Testis (tissue), 3 donors: ENCODE data around the gene P2RX1. TPM values are rescaled to one million over a fixed set of nuclear protein-coding genes. Genes with fewer than 3 reads are reported as not detected.

Source experiments
- DNase-seq: peaks from one replicate; pipeline ENCODE4 v3.0.0-alpha.2; 2019
- H3K27ac ChIP-seq, 2 donors: fragments of 200-600 bp; sonication (generic); one replicate each; pipeline ENCODE4 v1.5.1; 2019
- H3K27me3 ChIP-seq: fragments of 200-600 bp; sonication (generic); one replicate; pipeline ENCODE4 v1.5.1; 2019
- H3K36me3 ChIP-seq: fragments of 200-600 bp; sonication (generic); one replicate; pipeline ENCODE4 v1.5.1; 2017; ENCODE audit warnings: low read depth; ENCODE audit errors: missing control alignments
- H3K4me1 ChIP-seq: fragments of 200-600 bp; sonication (generic); one replicate; pipeline ENCODE4 v1.5.1; 2019
- H3K4me3 ChIP-seq, 2 donors: fragments of 200-600 bp; sonication (generic); one replicate each; pipeline ENCODE4 v1.5.1; 2017 to 2019
- H3K9me3 ChIP-seq: fragments of 200-600 bp; sonication (generic); one replicate; pipeline ENCODE4 v1.5.1; 2017
- CTCF ChIP-seq, 3 experiments: fragments of 450-650 bp in 2 of 3; fragments of 200-600 bp in 1 of 3; sonication (generic) in 1 of 3; IDR thresholded peaks; one replicate each; pipeline ENCODE4 v1.5.1; 2016 to 2019; ENCODE audit warnings: antibody characterized with exemption in 3 of 3, mild to moderate bottlenecking in 2 of 3, moderate library complexity in 1 of 3
- POLR2A ChIP-seq: fragments of 450-650 bp; IDR thresholded peaks from one replicate; pipeline ENCODE4 v1.6.1; 2017; ENCODE audit warnings: antibody characterized with exemption, mild to moderate bottlenecking, moderate library complexity
- WGBS, 2 donors: methylation state at CpG; one replicate each; pipeline ENCODE4 v1.1.5; 2018; 5-methylcytosine and 5-hydroxymethylcytosine counted together
- intact Hi-C: fragments of 100-400 bp; cut with DNase I; formaldehyde crosslinking; loops from one replicate; pipeline ENCODE4 v1.15.1; 2023; ENCODE audit warnings: low total_unique reads
- polyA plus RNA-seq: library from polyadenylated mRNA; stranded (reverse); fragments of 350-450 nt; fragmentation: Illumina TruSeq; extraction: RNeasy Lipid Tissue Mini Kit (QIAGEN cat#74804); gene quantifications from one replicate; pipeline ENCODE4 v1.2.3, GENCODE V29; 2014; ENCODE audit warnings: low read depth, low replicate concordance; ENCODE audit not compliant: insufficient read depth
- total RNA-seq, 2 donors: library from RNA; depleted of rRNA; stranded (reverse); fragments of >200 nt; gene quantifications; one replicate each; pipeline ENCODE4 v1.2.3, GENCODE V29; 2016

The P2RX1 gene
- total and polyA plus RNA-seq, 3 donors from 2014 or later: 2.5 to 15.2 (median 5.0) TPM

GRCh38 chr17:3917391-3917931, 1.2 kb upstream of the P2RX1 start:
- WGBS, 2 donors: 19 to 23% methylated on average over 6 to 11 of the region's 11 CpGs
- peaks cover 27% of the 10 kb centered on the region for H3K4me1 ChIP-seq
- no peak for TF ChIP-seq POLR2A
- no peak for TF ChIP-seq CTCF (IDR thresholded peaks at IDR 0.05)
- H3K27ac ChIP-seq: peak overlapping the region in 1 of 2 donors; percentile 55
- H3K27me3 ChIP-seq: no peaks in the 10 kb centered on the region
- peak; percentile 82 for DNase-seq
- H3K9me3 ChIP-seq: no peaks in the 10 kb centered on the region
- no peaks in the 10 kb centered on the region for H3K36me3 ChIP-seq
- intact Hi-C loops: no loop called here
- no peak overlapping the region for H3K4me3 ChIP-seq

GRCh38 chr17:3916825-3917224, 560 bp upstream of the P2RX1 start:
- Histone ChIP-seq H3K9me3 (no peaks in the 10 kb centered on the region), H3K36me3 (no peaks in the 10 kb centered on the region), H3K27ac (no peak overlapping the region), H3K4me1 (peaks cover 27% of the 10 kb centered on the region), H3K27me3 (no peaks in the 10 kb centered on the region), H3K4me3 (no peak overlapping the region)
- no peak for DNase-seq
- intact Hi-C loops: no loop called here
- WGBS, 2 donors: 62 to 80% methylated on average over 1 to 10 of the region's 10 CpGs
- TF ChIP-seq POLR2A: no peak
- no peak for TF ChIP-seq CTCF (IDR thresholded peaks at IDR 0.05)

GRCh38 chr17:3915581-3915994, 677 bp downstream of the P2RX1 start:
- WGBS, 2 donors: 70 to 77% methylated on average over 10 to 13 of the region's 13 CpGs
- intact Hi-C loops: no loop called here
- Histone ChIP-seq H3K9me3 (no peaks in the 10 kb centered on the region), H3K27me3 (no peaks in the 10 kb centered on the region), H3K27ac (no peak overlapping the region), H3K4me1 (peaks cover 27% of the 10 kb centered on the region), H3K36me3 (no peaks in the 10 kb centered on the region), H3K4me3 (no peak overlapping the region)
- TF ChIP-seq POLR2A (no peak), CTCF (IDR thresholded peaks at IDR 0.05) (no peak)
- no peak for DNase-seq

- H3K27me3 ChIP-seq: no peaks in the 10 kb centered on the region
- no peaks in the 10 kb centered on the region for H3K9me3 ChIP-seq
- intact Hi-C loops: no loop called here
- 83 to 84% methylated on average over 9 to 10 of the region's 10 CpGs for WGBS, 2 donors
- TF ChIP-seq POLR2A: no peak
- no peak for TF ChIP-seq CTCF (IDR thresholded peaks at IDR 0.05)
- no peak overlapping the region for H3K4me3 ChIP-seq
- no peak for DNase-seq
- no peak overlapping the region for H3K27ac ChIP-seq
- H3K4me1 ChIP-seq: peaks cover 27% of the 10 kb centered on the region
- H3K36me3 ChIP-seq: no peaks in the 10 kb centered on the region
Measured at GRCh38 chr17:3914312-3914670, 2.0 kb downstream of the P2RX1 start.
